MV-4-11 (cell line): ENCODE measurements around the gene WDR5.

Experiments
- DNase-seq: peaks from one replicate; lab custom pipeline; 2025; lab: John Stamatoyannopoulos, UW

The WDR5 gene

GRCh38 chr9:134158753-134159392, 23.0 kb downstream of the WDR5 start:
- DNase-seq: no peak

- DNase-seq: no peak
Measured at GRCh38 chr9:134159566-134160245, 23.8 kb downstream of the WDR5 start.

GRCh38 chr9:134161647-134162046, 25.8 kb downstream of the WDR5 start:
- no peak for DNase-seq

- DNase-seq: no peak
Measured at GRCh38 chr9:134162212-134162775, 26.4 kb downstream of the WDR5 start.

GRCh38 chr9:134162926-134163370, 27.1 kb downstream of the WDR5 start:
- no peak for DNase-seq

- peak; percentile 21 for DNase-seq
Measured at GRCh38 chr9:134163371-134164196, 27.7 kb downstream of the WDR5 start.

- no peak for DNase-seq
Measured at GRCh38 chr9:134164879-134165278, 29.0 kb downstream of the WDR5 start.

GRCh38 chr9:134165357-134166315, 29.8 kb downstream of the WDR5 start:
- no peak for DNase-seq

GRCh38 chr9:134166374-134166773, 30.5 kb downstream of the WDR5 start:
- DNase-seq: no peak

GRCh38 chr9:134167530-134167931, 31.6 kb downstream of the WDR5 start:
- DNase-seq: no peak

GRCh38 chr9:134168757-134169550, 33.1 kb downstream of the WDR5 start:
- no peak for DNase-seq

- no peak for DNase-seq
Measured at GRCh38 chr9:134169724-134170401, 34.0 kb downstream of the WDR5 start.

- DNase-seq: no peak
Measured at GRCh38 chr9:134170532-134171315, 34.8 kb downstream of the WDR5 start.

- no peak for DNase-seq
Measured at GRCh38 chr9:134171316-134172197, 35.7 kb downstream of the WDR5 start.

- no peak for DNase-seq
Measured at GRCh38 chr9:134172198-134173126, 36.6 kb downstream of the WDR5 start.

GRCh38 chr9:134173127-134174072, 37.5 kb downstream of the WDR5 start:
- no peak for DNase-seq
